GM06990 (cell line): ENCODE measurements around the gene GON4L.
A peak's percentile ranks its signal among the peaks of the same experiment; 100 is the strongest.
"Not testable (repeated sequence)": the region's sequence is repeated elsewhere in the genome, so short reads cannot be mapped to it uniquely, and the experiment has no call there.

Experiments
- DNase-seq: peaks from one replicate; pipeline ENCODE4 v3.0.0-alpha.2; 2011; ENCODE audit not compliant: insufficient read length; ENCODE audit errors: extremely low read depth
- H3K27me3 ChIP-seq: replicated peaks from 2 replicates; pipeline ENCODE4 v1.6.0; 2011; ENCODE audit warnings: low read length; ENCODE audit not compliant: control insufficient read depth, insufficient read depth
- H3K36me3 ChIP-seq: 2 replicates; pipeline ENCODE4 v1.5.1; 2011; ENCODE audit warnings: low read length; ENCODE audit not compliant: control insufficient read depth, insufficient read depth
- H3K4me3 ChIP-seq: replicated peaks from 2 replicates; pipeline ENCODE4 v1.5.1; 2011; ENCODE audit warnings: low read depth, mild to moderate bottlenecking, control low read depth, low read length
- TF ChIP-seq, protein P1 (sequence below): IDR thresholded peaks from 2 replicates; pipeline ENCODE4 v1.5.1; 2011; ENCODE audit warnings: low read length, control low read depth, mild to moderate bottlenecking, inconsistent platforms; ENCODE audit not compliant: insufficient read depth, poor library complexity, severe bottlenecking

Gene GON4L

DNA sequence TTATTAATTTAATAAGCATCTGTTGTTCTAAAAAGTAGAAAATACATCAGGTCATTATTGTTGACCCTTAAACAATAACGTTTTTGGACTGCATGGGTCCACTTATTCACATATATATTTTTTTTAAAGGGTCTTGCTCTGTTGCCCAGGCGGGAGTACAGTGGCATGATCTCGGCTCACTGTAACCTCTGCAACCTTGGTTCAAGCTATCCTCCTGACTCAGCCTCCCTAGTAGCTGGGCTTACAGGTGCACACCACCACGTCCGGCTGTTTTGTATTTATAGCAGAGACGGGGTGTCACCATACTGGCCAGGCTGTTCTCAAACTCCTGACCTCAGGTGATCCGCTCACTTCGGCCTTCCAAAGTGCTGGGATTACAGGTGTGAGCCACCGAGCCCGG lies 115.1 kb downstream of the GON4L start:
- no peaks in the 10 kb centered on the region for H3K27me3 ChIP-seq
- DNase-seq, result no peak
- H3K4me3 ChIP-seq, result no peak overlapping the region
- TF ChIP-seq, protein P1, sequence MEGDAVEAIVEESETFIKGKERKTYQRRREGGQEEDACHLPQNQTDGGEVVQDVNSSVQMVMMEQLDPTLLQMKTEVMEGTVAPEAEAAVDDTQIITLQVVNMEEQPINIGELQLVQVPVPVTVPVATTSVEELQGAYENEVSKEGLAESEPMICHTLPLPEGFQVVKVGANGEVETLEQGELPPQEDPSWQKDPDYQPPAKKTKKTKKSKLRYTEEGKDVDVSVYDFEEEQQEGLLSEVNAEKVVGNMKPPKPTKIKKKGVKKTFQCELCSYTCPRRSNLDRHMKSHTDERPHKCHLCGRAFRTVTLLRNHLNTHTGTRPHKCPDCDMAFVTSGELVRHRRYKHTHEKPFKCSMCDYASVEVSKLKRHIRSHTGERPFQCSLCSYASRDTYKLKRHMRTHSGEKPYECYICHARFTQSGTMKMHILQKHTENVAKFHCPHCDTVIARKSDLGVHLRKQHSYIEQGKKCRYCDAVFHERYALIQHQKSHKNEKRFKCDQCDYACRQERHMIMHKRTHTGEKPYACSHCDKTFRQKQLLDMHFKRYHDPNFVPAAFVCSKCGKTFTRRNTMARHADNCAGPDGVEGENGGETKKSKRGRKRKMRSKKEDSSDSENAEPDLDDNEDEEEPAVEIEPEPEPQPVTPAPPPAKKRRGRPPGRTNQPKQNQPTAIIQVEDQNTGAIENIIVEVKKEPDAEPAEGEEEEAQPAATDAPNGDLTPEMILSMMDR, result no peak
- H3K36me3 ChIP-seq, result peaks cover 4% of the 10 kb centered on the region

DNA sequence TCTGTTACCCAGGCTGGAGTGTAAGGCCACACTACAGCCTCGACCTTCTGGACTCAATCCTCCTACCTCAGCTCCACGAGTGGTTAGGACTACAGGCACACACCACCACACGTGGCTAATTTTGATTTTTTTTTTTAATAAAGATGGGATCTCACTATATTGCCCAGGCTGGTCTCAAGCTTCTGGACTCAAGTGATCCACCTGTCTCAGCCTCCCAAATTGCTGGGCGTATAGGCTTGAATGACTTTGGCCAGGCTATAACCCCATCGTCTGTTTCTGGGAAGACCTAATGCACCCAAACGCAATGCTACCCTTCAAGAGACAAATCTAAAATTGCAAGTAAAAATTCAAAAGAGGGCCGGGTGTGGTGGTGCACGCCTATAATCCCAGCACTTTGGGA lies 116.0 kb downstream of the GON4L start:
- peaks cover 9% of the 10 kb centered on the region for H3K36me3 ChIP-seq
- TF ChIP-seq, protein P1, result no peak
- DNase-seq, result no peak
- H3K27me3 ChIP-seq, result no peaks in the 10 kb centered on the region
- no peak overlapping the region for H3K4me3 ChIP-seq

DNA sequence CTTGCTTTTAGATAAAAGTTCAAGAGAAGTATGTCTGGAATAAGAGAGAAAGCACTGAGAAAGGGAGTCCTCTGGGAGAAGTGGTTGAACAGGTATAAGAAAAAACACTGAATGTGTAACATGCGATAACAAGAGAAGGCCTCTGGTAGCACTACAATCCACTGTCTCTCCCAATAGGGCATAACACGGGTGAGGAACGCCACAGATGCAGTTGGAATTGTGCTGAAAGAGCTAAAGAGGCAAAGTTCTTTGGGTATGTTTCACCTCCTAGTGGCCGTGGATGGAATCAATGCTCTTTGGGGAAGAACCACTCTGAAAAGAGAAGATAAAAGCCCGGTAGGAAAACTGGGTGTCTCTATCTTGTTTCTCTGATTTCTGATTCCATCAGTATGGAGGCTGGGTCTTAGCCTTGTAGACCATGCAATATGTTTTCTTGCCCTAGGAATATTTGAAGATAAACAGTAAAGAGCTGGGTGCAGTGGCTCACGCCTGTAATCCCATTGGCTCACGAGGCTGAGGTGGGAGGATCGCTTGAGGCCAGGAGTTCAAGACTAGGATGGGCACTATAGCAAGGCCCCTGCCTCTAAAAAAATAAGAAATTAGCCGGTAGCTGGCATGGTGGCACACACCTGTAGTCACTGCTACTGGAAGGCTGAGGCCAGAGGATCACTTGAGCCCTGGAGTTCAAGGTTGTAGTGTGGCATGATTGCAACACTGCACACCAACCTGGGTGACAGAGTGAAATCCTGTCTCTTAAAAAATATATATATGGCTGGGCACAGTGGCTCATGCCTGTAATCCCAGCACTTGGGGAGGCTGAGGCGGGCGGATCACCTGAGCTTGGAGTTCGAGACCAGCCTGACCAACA lies 127.7 kb downstream of the GON4L start:
- Histone ChIP-seq H3K4me3 (no peak overlapping the region), H3K27me3 (no peaks in the 10 kb centered on the region), H3K36me3 (peaks cover 11% of the 10 kb centered on the region)
- DNase-seq, result no peak
- TF ChIP-seq, protein P1, result peak; percentile 72

DNA sequence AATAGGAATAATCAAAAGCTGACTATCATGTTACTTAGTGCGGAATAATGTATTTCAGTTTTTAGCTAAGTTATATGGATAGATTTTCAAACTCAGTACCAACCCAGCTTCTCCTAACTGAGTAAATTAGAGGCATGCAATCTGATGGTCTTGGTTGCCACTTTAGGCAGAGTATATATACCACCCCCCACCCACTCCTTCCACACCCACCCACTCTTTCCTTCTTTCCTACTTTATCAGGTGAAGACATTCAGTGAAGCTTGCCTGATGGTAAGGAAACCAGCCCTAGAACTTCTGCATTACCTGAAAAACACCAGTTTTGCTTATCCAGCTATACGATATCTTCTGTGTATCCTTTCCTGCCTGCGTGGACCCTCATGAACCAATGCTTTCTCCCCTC lies 131.9 kb downstream of the GON4L start:
- Histone ChIP-seq H3K4me3 (no peak overlapping the region), H3K27me3 (no peaks in the 10 kb centered on the region), H3K36me3 (peaks cover 10% of the 10 kb centered on the region)
- TF ChIP-seq, protein P1, result no peak
- DNase-seq, result no peak

DNA sequence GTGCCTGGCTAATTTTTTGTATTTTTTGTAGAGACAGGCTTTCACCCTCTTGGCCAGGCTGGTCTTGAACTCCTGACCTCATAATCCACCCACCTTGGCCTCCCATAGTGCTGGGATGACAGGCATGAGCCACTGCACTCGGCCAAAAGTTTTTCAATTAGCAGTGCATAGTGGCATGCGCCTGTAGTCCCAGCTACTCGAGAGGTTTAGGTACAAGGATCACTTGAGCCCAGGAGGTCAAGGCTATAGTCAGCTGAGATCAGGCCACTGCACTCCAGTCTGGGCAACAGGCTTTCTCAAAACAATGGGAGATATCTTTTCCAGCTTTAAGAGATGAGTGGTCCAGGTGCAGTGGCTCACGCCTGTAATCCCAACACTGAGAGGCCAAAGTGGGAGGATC lies 137.3 kb downstream of the GON4L start:
- no peaks in the 10 kb centered on the region for H3K27me3 ChIP-seq
- DNase-seq, result no peak
- H3K36me3 ChIP-seq, result peaks cover 5% of the 10 kb centered on the region
- TF ChIP-seq, protein P1, result no peak
- H3K4me3 ChIP-seq, result no peak overlapping the region

DNA sequence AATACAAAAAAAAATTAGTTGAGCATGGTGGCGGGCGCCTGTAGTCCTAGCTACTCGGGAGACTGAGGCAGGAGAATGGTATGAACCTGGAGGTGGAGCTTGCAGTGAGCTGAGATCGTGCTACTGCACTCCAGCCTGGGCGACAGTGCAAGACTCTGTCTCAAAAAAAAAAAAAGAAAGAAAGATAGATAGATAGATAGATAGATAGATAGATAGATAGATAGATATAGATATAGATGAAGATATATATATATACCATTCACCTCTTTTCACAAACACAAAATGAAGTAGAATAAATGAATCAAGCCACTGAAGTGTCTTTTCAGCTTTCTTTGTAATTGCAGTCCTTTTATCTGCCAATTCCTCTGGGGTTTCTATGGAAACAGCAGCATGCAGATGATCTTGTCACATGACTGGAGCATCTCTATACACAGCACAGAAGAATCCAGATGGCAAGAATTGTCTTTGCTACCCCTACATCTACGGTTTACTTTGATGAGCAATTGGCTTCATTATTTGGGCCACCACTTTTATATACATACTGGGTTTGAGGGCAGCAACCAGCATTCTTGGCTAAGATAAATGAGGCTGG lies 138.4 kb downstream of the GON4L start:
- DNase-seq, H3K36me3 ChIP-seq, H3K27me3 ChIP-seq, H3K4me3 ChIP-seq: not testable (repeated sequence)
